Activated T-cell treated with anti-CD3 and anti-CD28 coated beads, Interleukin-2, amount 50 U/mL, for 72 hours (primary cell): ENCODE measurements around the gene RNFT2. TPM values are rescaled to one million over a fixed set of nuclear protein-coding genes. Genes with fewer than 3 reads are reported as not detected.
"Not testable (repeated sequence)": the region's sequence is repeated elsewhere in the genome, so short reads cannot be mapped to it uniquely, and the experiment has no call there.

ENCODE experiments used
- ATAC-seq, 2 donors: fragments of 150-1000 bp; cut with Tn5 transposase; replicated peaks in 1 of 2; 2 replicates each; pipeline ENCODE4 v1.10.0; 2021; ENCODE audit warnings: moderate library complexity in 2 of 2, mild to moderate bottlenecking in 1 of 2
- DNase-seq, 2 donors: peaks; one replicate each; pipeline ENCODE4 v3.0.0; 2021 to 2022; ENCODE audit warnings: mixed read lengths in 1 of 2
- H3K27ac Mint-ChIP-seq: one replicate; pipeline ENCODE4 v1.8.0; 2022; ENCODE audit warnings: mild to moderate bottlenecking, moderate library complexity, mixed read lengths
- H3K27me3 Mint-ChIP-seq: one replicate; pipeline ENCODE4 v1.8.0; 2022; ENCODE audit warnings: low read depth, mixed read lengths
- H3K36me3 Mint-ChIP-seq, 2 donors: one replicate each; pipeline ENCODE4 v1.8.0; 2022; ENCODE audit warnings: mixed read lengths in 2 of 2, mild to moderate bottlenecking in 1 of 2; ENCODE audit not compliant: insufficient read depth in 2 of 2
- H3K4me1 Mint-ChIP-seq: one replicate; pipeline ENCODE4 v1.8.0; 2022; ENCODE audit warnings: low read depth, mixed read lengths
- H3K4me3 Mint-ChIP-seq, 2 donors: one replicate each; pipeline ENCODE4 v1.8.0; 2022; ENCODE audit warnings: mild to moderate bottlenecking in 2 of 2, mixed read lengths in 2 of 2, moderate library complexity in 2 of 2
- H3K9me3 Mint-ChIP-seq, 2 donors: one replicate each; pipeline ENCODE4 v1.8.0; 2022; ENCODE audit warnings: mixed read lengths in 2 of 2
- total RNA-seq, 2 donors: library from RNA; stranded (reverse); gene quantifications; one replicate each; pipeline ENCODE4 v1.2.3, GENCODE V29; 2022

The RNFT2 gene
- total RNA-seq, 2 donors from 2014 or later = 10.4 to 11.5 TPM

DNA sequence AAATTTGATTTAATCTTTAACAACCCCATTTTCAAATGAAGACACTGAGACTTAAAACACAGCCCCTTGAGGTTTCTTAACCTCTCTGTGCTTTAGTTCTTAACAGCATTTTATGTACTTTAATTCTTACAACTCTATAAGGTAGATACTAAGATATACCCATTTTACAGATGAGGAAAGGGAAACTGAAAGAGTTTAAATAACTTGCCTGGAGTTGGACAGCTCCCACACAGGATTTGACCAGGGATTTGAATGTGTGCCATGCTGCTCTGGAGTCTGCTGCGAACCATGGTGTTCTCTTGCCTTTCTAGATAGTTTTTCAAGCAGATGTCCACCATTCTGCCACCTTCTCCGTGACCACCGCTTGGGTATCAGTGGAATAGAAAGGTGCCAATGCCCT lies 28.2 kb downstream of the RNFT2 start:
- Mint-ChIP-seq H3K27ac (no peak overlapping the region), H3K4me1 (no peaks in the 10 kb centered on the region), H3K36me3 (peaks cover 0 to 2% of the 10 kb centered on the region in 2 donors), H3K27me3 (no peaks in the 10 kb centered on the region), H3K9me3 (no peaks in the 10 kb centered on the region), H3K4me3 (no peak overlapping the region)
- DNase-seq (no peak), ATAC-seq (no peak)

DNA sequence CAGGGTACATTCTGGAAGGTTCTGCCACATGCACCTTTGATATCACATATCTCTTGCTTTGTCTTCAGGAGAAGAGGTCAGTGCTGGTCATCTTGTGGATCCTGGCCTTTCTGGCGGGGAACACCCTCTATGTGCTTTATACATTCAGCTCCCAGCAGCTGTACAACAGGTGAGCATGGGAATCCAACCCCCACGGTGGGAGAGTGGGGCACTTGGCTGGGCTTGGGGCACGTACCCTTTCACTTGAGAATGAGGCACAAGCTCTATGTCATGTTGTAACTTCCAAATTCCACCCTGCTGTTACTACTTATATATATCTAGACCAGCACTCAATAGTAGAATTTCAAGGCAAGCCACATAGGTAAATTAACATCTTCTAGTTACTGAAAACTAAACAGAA lies 28.6 kb downstream of the RNFT2 start:
- Mint-ChIP-seq H3K9me3 (no peaks in the 10 kb centered on the region), H3K4me3 (no peak overlapping the region)
- DNase-seq = no peak

GRCh38 chr12:116771651-116772050 lies 33.5 kb downstream of the RNFT2 start:
- H3K27me3 Mint-ChIP-seq = no peaks in the 10 kb centered on the region
- no peak for ATAC-seq
- no peak for DNase-seq
- H3K4me1 Mint-ChIP-seq = peaks cover 8% of the 10 kb centered on the region
- no peaks in the 10 kb centered on the region for H3K36me3 Mint-ChIP-seq
- no peak overlapping the region for H3K4me3 Mint-ChIP-seq
- H3K9me3 Mint-ChIP-seq = no peaks in the 10 kb centered on the region
- no peak overlapping the region for H3K27ac Mint-ChIP-seq

More for the DNA sequence above, 28.6 kb downstream of the RNFT2 start:
- no peaks in the 10 kb centered on the region for H3K27me3 Mint-ChIP-seq
- no peaks in the 10 kb centered on the region for H3K4me1 Mint-ChIP-seq
- H3K36me3 Mint-ChIP-seq = no peaks in the 10 kb centered on the region
- no peak for ATAC-seq
- no peak overlapping the region for H3K27ac Mint-ChIP-seq

DNA sequence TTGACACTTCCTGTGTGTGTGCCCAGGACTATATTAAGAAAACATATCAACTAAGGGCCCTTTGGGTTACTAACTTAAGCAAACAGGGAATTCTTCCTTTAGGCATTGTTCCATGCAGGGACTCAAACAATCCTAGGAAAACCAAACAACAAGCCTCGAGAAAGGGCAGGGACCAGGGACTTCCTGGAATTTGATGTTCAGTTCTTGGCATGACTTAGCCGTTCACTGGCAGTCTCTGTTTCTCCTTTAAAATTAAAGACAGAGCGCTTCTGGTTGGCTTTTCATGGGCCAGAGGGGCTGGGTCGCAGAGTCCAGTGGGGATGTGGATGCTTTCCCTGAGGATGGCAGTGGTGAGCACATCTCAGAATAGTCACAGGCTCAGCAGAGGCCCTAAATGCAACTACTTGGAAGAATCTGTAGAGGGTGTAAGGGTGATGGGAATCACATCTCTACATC lies 35.2 kb downstream of the RNFT2 start:
- no peak for ATAC-seq
- no peaks in the 10 kb centered on the region for H3K27me3 Mint-ChIP-seq
- no peak for DNase-seq
- H3K9me3 Mint-ChIP-seq = no peaks in the 10 kb centered on the region
- H3K36me3 Mint-ChIP-seq = no peaks in the 10 kb centered on the region
- no peak overlapping the region for H3K4me3 Mint-ChIP-seq
- H3K4me1 Mint-ChIP-seq = peaks cover 8% of the 10 kb centered on the region
- H3K27ac Mint-ChIP-seq = no peak overlapping the region

DNA sequence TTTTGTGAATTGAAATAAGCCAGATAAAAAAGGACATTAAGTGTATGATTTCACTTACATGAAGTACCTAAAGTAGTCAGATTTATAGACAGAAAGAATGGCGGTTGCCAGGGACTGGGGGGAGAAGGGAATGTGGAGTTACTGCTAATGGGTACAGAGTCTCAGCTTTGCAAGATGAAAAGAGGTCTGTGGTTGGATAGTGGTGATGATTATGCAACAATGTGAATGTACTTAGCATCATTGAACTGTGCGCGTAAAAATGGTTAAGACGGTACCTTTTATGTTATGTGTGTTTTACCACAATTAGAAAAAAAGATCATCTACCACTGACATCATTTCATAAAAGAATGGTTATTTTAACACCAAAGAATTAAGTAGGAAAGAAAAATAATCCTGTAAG lies 35.9 kb downstream of the RNFT2 start:
- H3K27me3 Mint-ChIP-seq = no peaks in the 10 kb centered on the region
- peaks cover 0 to 1% of the 10 kb centered on the region in 2 donors for H3K36me3 Mint-ChIP-seq
- H3K4me3 Mint-ChIP-seq = no peak overlapping the region
- H3K9me3 Mint-ChIP-seq = no peaks in the 10 kb centered on the region
- no peak for ATAC-seq
- H3K27ac Mint-ChIP-seq = no peak overlapping the region
- DNase-seq = no peak
- H3K4me1 Mint-ChIP-seq = peaks cover 8% of the 10 kb centered on the region

DNA sequence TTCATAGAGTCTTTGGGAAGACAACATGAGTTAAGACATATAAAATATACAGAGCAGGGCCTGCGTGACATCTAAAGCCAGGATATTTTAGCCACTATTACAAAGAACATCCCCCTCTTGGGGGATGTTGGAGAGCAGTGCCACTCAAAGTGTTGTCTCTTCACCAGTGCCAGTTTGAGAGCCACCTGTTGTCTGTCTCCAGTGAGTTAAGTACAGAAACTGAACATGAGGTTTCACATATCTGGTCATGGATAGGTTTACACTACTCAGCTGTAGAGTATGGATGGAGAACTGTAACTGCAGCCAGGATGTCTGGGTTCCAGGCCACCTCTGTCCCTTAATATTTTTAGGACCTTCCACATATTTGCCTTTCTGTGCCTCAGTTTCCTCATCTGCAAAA lies 39.1 kb downstream of the RNFT2 start:
- Mint-ChIP-seq H3K9me3 (no peaks in the 10 kb centered on the region), H3K4me1 (peaks cover 8% of the 10 kb centered on the region), H3K27me3 (no peaks in the 10 kb centered on the region), H3K27ac (no peak overlapping the region), H3K4me3 (no peak overlapping the region), H3K36me3 (peaks cover 0 to 1% of the 10 kb centered on the region in 2 donors)
- no peak for ATAC-seq
- DNase-seq = no peak

DNA sequence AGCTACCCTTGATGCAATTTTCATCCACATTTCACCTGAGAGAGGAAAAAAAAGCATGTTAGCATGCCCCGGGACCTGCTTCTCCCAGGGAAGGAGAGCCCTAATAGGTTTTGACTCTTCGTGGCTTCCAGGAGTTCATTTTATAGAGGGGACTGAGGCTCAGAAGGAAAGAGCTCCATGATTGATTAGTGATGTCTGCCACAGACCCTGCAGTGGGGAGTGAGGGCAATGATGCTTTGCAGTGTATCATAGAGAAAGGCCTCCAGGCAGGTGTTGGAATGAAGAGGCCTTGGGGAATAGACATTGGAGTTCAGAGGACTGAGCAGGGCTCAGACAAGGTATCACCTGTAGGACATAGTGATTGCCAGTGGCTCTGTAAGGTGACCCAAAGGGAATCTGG lies 41.5 kb downstream of the RNFT2 start:
- DNase-seq (no peak), ATAC-seq (no peak)
- H3K4me1 Mint-ChIP-seq = no peaks in the 10 kb centered on the region
- no peak overlapping the region for H3K4me3 Mint-ChIP-seq
- no peak overlapping the region for H3K27ac Mint-ChIP-seq
- H3K36me3 Mint-ChIP-seq = peaks cover 0 to 1% of the 10 kb centered on the region in 2 donors
- H3K9me3 Mint-ChIP-seq = no peaks in the 10 kb centered on the region
- no peaks in the 10 kb centered on the region for H3K27me3 Mint-ChIP-seq

- Mint-ChIP-seq H3K9me3 (no peaks in the 10 kb centered on the region), H3K36me3 (peaks cover 0 to 1% of the 10 kb centered on the region in 2 donors), H3K27ac (no peak overlapping the region), H3K27me3 (no peaks in the 10 kb centered on the region), H3K4me1 (no peaks in the 10 kb centered on the region), H3K4me3 (no peak overlapping the region)
- no peak for DNase-seq
- no peak for ATAC-seq
Observed at GRCh38 chr12:116780942-116781341, 42.8 kb downstream of the RNFT2 start.

GRCh38 chr12:116783525-116784237 lies 45.6 kb downstream of the RNFT2 start:
- no peak for DNase-seq
- ATAC-seq = no peak
- Mint-ChIP-seq H3K36me3 (peaks cover 0 to 1% of the 10 kb centered on the region in 2 donors), H3K27me3 (no peaks in the 10 kb centered on the region), H3K27ac (no peak overlapping the region), H3K9me3 (no peaks in the 10 kb centered on the region), H3K4me3 (no peak overlapping the region), H3K4me1 (no peaks in the 10 kb centered on the region)

DNA sequence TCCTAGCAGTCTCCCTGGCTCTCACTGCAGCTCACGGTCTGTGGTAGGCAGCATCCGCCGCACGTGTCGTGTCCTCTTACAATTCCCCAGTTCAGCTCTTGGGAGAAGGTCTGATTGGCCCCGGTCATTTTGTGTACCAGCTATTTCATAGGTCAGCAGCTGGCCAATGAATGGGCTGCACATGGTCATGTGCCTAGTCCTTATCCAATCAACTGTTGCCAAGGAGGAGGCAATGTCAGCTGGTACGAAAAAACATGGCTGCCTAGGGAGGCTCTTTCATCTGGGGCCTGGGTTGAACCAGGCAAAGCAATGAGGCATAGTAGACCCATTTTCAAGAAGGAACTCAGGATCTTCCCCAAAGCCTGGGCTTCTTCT lies 46.1 kb downstream of the RNFT2 start:
- no peak for DNase-seq
- H3K9me3 Mint-ChIP-seq = no peaks in the 10 kb centered on the region
- no peaks in the 10 kb centered on the region for H3K4me1 Mint-ChIP-seq
- no peaks in the 10 kb centered on the region for H3K27me3 Mint-ChIP-seq
- no peak for ATAC-seq
- H3K4me3 Mint-ChIP-seq = no peak overlapping the region
- no peak overlapping the region for H3K27ac Mint-ChIP-seq
- H3K36me3 Mint-ChIP-seq = no peaks in the 10 kb centered on the region

DNA sequence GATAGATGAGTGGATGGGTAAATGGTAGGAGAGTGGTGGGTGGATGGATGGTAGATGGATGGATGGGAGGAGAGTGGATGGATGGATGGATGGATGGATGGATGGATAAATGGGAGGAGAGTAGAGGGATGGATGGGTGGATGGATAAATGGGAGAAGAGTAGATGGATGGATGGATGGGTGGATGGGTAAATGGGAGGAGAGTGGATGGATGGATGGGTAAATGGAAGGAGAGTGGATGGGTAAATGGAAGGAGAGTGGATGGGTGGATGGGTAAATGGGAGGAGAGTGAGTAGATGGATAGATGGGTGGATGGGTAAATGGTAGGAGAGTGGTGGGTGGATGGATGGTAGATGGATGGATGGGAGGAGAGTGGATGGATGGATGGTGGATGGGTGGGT lies 51.4 kb downstream of the RNFT2 start:
- H3K27ac Mint-ChIP-seq, H3K4me3 Mint-ChIP-seq, ATAC-seq, DNase-seq, H3K9me3 Mint-ChIP-seq, H3K36me3 Mint-ChIP-seq, H3K27me3 Mint-ChIP-seq, H3K4me1 Mint-ChIP-seq: not testable (repeated sequence)

DNA sequence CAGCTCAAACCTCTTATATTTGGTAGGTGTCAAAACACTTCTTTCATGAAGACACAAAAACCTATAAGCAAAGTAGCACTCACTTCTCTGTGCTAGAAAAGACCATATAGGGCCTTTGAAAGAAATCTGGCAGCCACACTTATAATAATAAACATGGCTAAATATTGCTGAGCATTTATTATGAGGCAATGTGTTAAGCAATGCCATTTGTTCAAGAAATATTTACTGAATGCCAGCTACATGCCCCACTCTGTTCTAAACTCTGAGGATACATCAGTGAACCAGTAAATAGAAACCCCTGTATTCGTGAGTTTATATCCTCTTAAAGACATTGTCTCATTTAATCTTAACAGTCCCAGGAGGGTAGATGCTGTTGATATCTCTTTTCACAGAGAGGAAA lies 52.0 kb downstream of the RNFT2 start:
- no peaks in the 10 kb centered on the region for H3K36me3 Mint-ChIP-seq
- ATAC-seq = no peak

DNA sequence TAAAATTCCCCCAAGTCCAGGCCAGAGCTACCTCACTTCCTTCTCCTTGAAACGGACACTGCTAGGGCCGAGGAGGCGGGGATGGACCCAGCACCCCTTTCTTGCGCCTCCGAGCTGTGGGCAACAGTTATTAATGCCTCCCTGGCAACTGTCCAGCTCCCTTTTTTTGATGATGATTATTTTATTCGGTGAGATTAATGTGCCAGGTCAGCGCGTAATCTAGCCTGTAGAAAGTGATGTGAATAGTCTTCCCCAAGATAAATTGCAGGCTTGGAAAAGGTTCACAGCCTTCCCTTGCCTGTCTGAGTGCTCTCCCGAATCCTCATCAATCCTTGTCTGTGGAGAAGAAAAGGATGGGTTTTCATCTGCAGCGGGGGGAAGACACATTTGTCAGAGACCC lies 54.3 kb downstream of the RNFT2 start:
- Mint-ChIP-seq H3K9me3 (no peaks in the 10 kb centered on the region), H3K4me1 (no peaks in the 10 kb centered on the region), H3K4me3 (no peak overlapping the region), H3K36me3 (no peaks in the 10 kb centered on the region), H3K27ac (no peak overlapping the region), H3K27me3 (no peaks in the 10 kb centered on the region)
- DNase-seq (no peak), ATAC-seq (no peak)

More for the DNA sequence above, 52.0 kb downstream of the RNFT2 start:
- no peak for DNase-seq
- Mint-ChIP-seq H3K4me1 (no peaks in the 10 kb centered on the region), H3K27me3 (no peaks in the 10 kb centered on the region), H3K9me3 (no peaks in the 10 kb centered on the region), H3K27ac (no peak overlapping the region), H3K4me3 (no peak overlapping the region)

DNA sequence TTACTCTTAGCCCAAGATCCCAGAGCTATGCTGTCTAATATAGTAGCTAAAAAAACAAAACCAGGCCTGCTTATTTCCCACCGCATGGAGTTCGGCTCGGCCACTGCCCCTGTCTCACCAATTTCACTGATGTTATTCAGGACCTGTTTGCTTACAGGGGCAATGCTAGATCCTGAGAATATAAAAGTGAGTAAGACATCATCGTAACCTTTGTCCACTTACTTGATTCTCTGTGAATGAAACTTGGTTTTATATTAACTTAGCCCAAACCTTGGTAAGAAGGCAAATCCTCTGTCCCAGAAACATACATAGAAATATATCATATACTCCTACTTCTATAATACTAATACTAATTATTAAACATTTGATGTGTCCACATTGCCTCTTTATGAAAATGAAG lies 56.6 kb downstream of the RNFT2 start:
- Mint-ChIP-seq H3K9me3 (peaks cover 0 to 1% of the 10 kb centered on the region in 2 donors), H3K4me3 (no peak overlapping the region), H3K27ac (no peak overlapping the region), H3K36me3 (peaks cover 3% of the 10 kb centered on the region in 2 donors), H3K4me1 (no peaks in the 10 kb centered on the region), H3K27me3 (no peaks in the 10 kb centered on the region)
- ATAC-seq (no peak), DNase-seq (no peak)
